GM12878 (cell line): ENCODE results near the gene SNED1. TPM values are rescaled to one million over a fixed set of nuclear protein-coding genes. Genes with fewer than 3 reads are reported as not detected.

Source experiments
- ATAC-seq: fragments of 200-7000 bp; cut with Tn5 transposase; 3 replicates; pipeline ENCODE4 v1.9.1; 2020; ENCODE audit warnings: mild to moderate bottlenecking, moderate library complexity
- BruUV-seq: library from RNA; stranded (reverse); fragments of 400-500 nt; replicated peaks from 2 replicates; lab custom pipeline; 2021; lab: Mats Ljungman, UMichigan
- CTCF ChIA-PET: fragments of 300-600 bp; sonication (Branson Sonifier 250); formaldehyde crosslinking; extraction: SDS; loops from one replicate; lab custom pipeline; 2021; ENCODE audit warnings: inconsistent platforms; lab: Yijun Ruan, JAX
- POLR2A ChIA-PET: fragments of 350-600 bp; formaldehyde crosslinking; extraction: SDS; loops from one replicate; lab custom pipeline; 2021; ENCODE audit warnings: inconsistent platforms; lab: Charles Lee
- RAD21 ChIA-PET: fragments of 300-600 bp; sonication (Branson Sonifier 250); formaldehyde crosslinking; loops from one replicate; lab custom pipeline; 2023; ENCODE audit warnings: antibody characterized with exemption; ENCODE audit not compliant: unreplicated experiment; lab: Charles Lee
- SMC1A ChIA-PET: fragments of 300-600 bp; sonication (Branson Sonifier 250); formaldehyde crosslinking; loops from one replicate; lab custom pipeline; 2023; ENCODE audit not compliant: unreplicated experiment, uncharacterized antibody; lab: Charles Lee
- DNase-seq: peaks from one replicate; pipeline ENCODE4 v3.0.0-alpha.2; 2011; ENCODE audit warnings: low read depth, low spot score
- FAIRE-seq: peaks from 3 replicates; lab custom pipeline; 2011; peaks lifted over from hg19 to GRCh38; lab: Jason Lieb, UNC
- H2AFZ ChIP-seq: 2 replicates; pipeline ENCODE4 v1.6.0; 2011; ENCODE audit warnings: low read depth, low read length, control low read depth; ENCODE audit not compliant: control insufficient read depth
- H3K27ac ChIP-seq: 2 replicates; pipeline ENCODE4 v1.5.1; 2011; ENCODE audit warnings: control low read depth; ENCODE audit not compliant: control insufficient read depth, insufficient read depth
- H3K27me3 ChIP-seq, 2 experiments: replicated peaks in 1 of 2; 2 replicates each; pipeline versions ENCODE4 v1.6.0 to v1.6.1; 2011; ENCODE audit warnings: low read length in 1 of 2; ENCODE audit not compliant: control insufficient read depth in 2 of 2, insufficient read depth in 2 of 2
- H3K36me3 ChIP-seq, 2 experiments: 2 replicates each; pipeline ENCODE4 v1.5.1; 2011; ENCODE audit warnings: low read length in 1 of 2; ENCODE audit not compliant: control insufficient read depth in 2 of 2, insufficient read depth in 2 of 2
- H3K4me1 ChIP-seq: 2 replicates; pipeline ENCODE4 v1.6.1; 2011; ENCODE audit warnings: mild to moderate bottlenecking, low read length, moderate library complexity, mixed read lengths; ENCODE audit not compliant: control insufficient read depth, insufficient read depth
- H3K4me2 ChIP-seq: 2 replicates; pipeline ENCODE4 v1.6.0; 2011; ENCODE audit warnings: control low read depth; ENCODE audit not compliant: control insufficient read depth, insufficient read depth
- H3K4me3 ChIP-seq: fragments of 200-600 bp; sonication (generic); 2 replicates; pipeline ENCODE4 v1.5.1; 2016
- H3K79me2 ChIP-seq: 2 replicates; pipeline ENCODE4 v1.6.0; 2011; ENCODE audit warnings: low read length; ENCODE audit not compliant: control insufficient read depth, insufficient read depth
- H3K9ac ChIP-seq: 2 replicates; pipeline ENCODE4 v1.8.0; 2011; ENCODE audit warnings: low read length, control low read depth, mixed read lengths; ENCODE audit not compliant: control insufficient read depth, insufficient read depth
- H3K9me3 ChIP-seq: replicated peaks from 3 replicates; pipeline ENCODE4 v1.5.1; 2011; ENCODE audit warnings: mild to moderate bottlenecking, low read length; ENCODE audit not compliant: control insufficient read depth, insufficient read depth
- H4K20me1 ChIP-seq: 2 replicates; pipeline ENCODE4 v1.6.0; 2011; ENCODE audit not compliant: control insufficient read depth, insufficient read depth
- BRCA1 ChIP-seq: IDR thresholded peaks from 2 replicates; pipeline ENCODE4 v1.6.1; 2011; ENCODE audit warnings: low read depth, low read length, improper control_type of control experiment
- CBX5 ChIP-seq: sonication (generic); IDR thresholded peaks from 2 replicates; pipeline ENCODE4 v1.6.1; 2016; ENCODE audit warnings: low read depth, moderate library complexity, mild to moderate bottlenecking, inconsistent platforms
- CHD1 ChIP-seq: IDR thresholded peaks from 2 replicates; pipeline ENCODE4 v1.6.1; 2012; ENCODE audit warnings: low read depth, low read length, improper control_type of control experiment
- CHD4 ChIP-seq: fragments of 200-600 bp; sonication (generic); IDR thresholded peaks from 2 replicates; pipeline ENCODE4 v1.6.1; 2016; ENCODE audit warnings: mild to moderate bottlenecking
- DPF2 ChIP-seq: fragments of 450-650 bp; IDR thresholded peaks from 2 replicates; pipeline ENCODE4 v1.6.1; 2017; ENCODE audit warnings: mild to moderate bottlenecking
- EP300 ChIP-seq, 2 experiments: fragments of 150-350 bp in 1 of 2; IDR thresholded peaks; 2 replicates each; pipeline ENCODE4 v1.6.1; 2011 to 2012; ENCODE audit warnings: low read depth in 2 of 2, low read length in 2 of 2, borderline replicate concordance in 1 of 2, improper control_type of control experiment in 1 of 2, inconsistent platforms in 1 of 2; ENCODE audit not compliant: control insufficient read depth in 1 of 2
- GATAD2B ChIP-seq: fragments of 450-650 bp; conservative IDR thresholded peaks from 2 replicates; pipeline ENCODE4 v1.6.1; 2017; ENCODE audit warnings: low read depth, mild to moderate bottlenecking, moderate library complexity
- NR2C2 ChIP-seq: IDR thresholded peaks from 2 replicates; pipeline ENCODE4 v1.6.1; 2011; ENCODE audit warnings: borderline replicate concordance, low read depth; ENCODE audit not compliant: control insufficient read depth, insufficient read length
- NRF1 ChIP-seq: conservative IDR thresholded peaks from 2 replicates; pipeline ENCODE4 v1.6.1; 2011; ENCODE audit warnings: mild to moderate bottlenecking, low read depth, low read length, improper control_type of control experiment
- POLR2AphosphoS2 ChIP-seq: IDR thresholded peaks from 2 replicates; pipeline ENCODE4 v1.6.1; 2011; ENCODE audit warnings: low read depth, mild to moderate bottlenecking, low read length, improper control_type of control experiment, moderate library complexity
- SKIL ChIP-seq: fragments of 450-650 bp; IDR thresholded peaks from 2 replicates; pipeline ENCODE4 v1.6.1; 2017; ENCODE audit warnings: mild to moderate bottlenecking, low read depth, inconsistent platforms; ENCODE audit not compliant: poor library complexity, severe bottlenecking
- SMAD5 ChIP-seq: IDR thresholded peaks from 2 replicates; pipeline ENCODE4 v1.6.1; 2016; ENCODE audit warnings: antibody characterized with exemption, low read depth
- SUPT20H ChIP-seq: IDR thresholded peaks from 2 replicates; pipeline ENCODE4 v1.6.1; 2011; ENCODE audit warnings: low read depth, mild to moderate bottlenecking, low read length, moderate library complexity, borderline replicate concordance; ENCODE audit not compliant: control insufficient read depth
- TCF3 ChIP-seq: IDR thresholded peaks from 2 replicates; pipeline ENCODE4 v1.6.1; 2012; ENCODE audit warnings: low read depth, mild to moderate bottlenecking, low read length, borderline replicate concordance; ENCODE audit not compliant: insufficient read depth
- USF2 ChIP-seq: IDR thresholded peaks from 2 replicates; pipeline ENCODE4 v1.6.1; 2011; ENCODE audit warnings: low read depth, low read length, improper control_type of control experiment, borderline replicate concordance
- ZNF384 ChIP-seq: IDR thresholded peaks from 2 replicates; pipeline ENCODE4 v1.6.1; 2012; ENCODE audit warnings: low read depth, mild to moderate bottlenecking, low read length, improper control_type of control experiment, borderline replicate concordance
- ZNF622 ChIP-seq: fragments of 450-650 bp; IDR thresholded peaks from 2 replicates; pipeline ENCODE4 v1.6.1; 2017; ENCODE audit warnings: mild to moderate bottlenecking, inconsistent platforms
- WGBS: methylation state at CpG from one replicate; pipeline ENCODE4 v1.1.6; 2016; ENCODE audit warnings: low lambda C conversion rate; ENCODE audit not compliant: insufficient replicate concordance, insufficient coverage; ENCODE audit errors: missing lambda C conversion rate; 5-methylcytosine and 5-hydroxymethylcytosine counted together
- in situ Hi-C: fragments of 300-500 bp; cut with MboI; formaldehyde crosslinking; loops from 9 replicates; pipeline ENCODE4 v1.14.3; 2018; ENCODE audit warnings: mixed read lengths
- intact Hi-C: fragments of 100-400 bp; cut with micrococcal nuclease; formaldehyde crosslinking; loops from one replicate; pipeline ENCODE4 v1.14.2; 2022; ENCODE audit not compliant: unreplicated experiment
- polyA plus RNA-seq, 11 experiments: library from polyadenylated mRNA; depleted of rRNA in 4 of 11; unstranded in 6 of 11; stranded (reverse) in 5 of 11; fragments of >200 nt; fragmentation: Nextera tagmentation in 4 of 11; fragmentation: Illumina TruSeq in 1 of 11; extraction: Ambion mirVana in 4 of 11; extraction: Trizol in 1 of 11; gene quantifications; 1 replicate in 1 of 11; 2 replicates in 10 of 11; pipeline versions ENCODE4 v1.2.1 to v1.2.3, GENCODE V29; 2011 to 2016; ENCODE audit warnings: inconsistent platforms in 2 of 11, missing spikeins in 2 of 11, low read depth in 1 of 11
- total RNA-seq, 4 experiments: library from RNA; depleted of rRNA in 3 of 4; stranded (reverse); fragments of >200 nt in 3 of 4; fragmentation: Illumina TruSeq in 1 of 4; extraction: Trizol in 1 of 4; gene quantifications; 2 replicates each; pipeline versions ENCODE4 v1.2.1 to v1.2.3, GENCODE V29; 2013 to 2021
- TF ChIP-seq, protein P1 (sequence below): fragments of 450-650 bp; IDR thresholded peaks from 2 replicates; pipeline ENCODE4 v1.6.1; 2017; ENCODE audit warnings: mild to moderate bottlenecking, moderate library complexity

Gene SNED1
- total and polyA plus RNA-seq, 10 of the 15 experiments (the other 5 are each of a cell fraction or from before 2014, with no cell fraction given): 0.05 to 8.4 (median 3.0) TPM

DNA sequence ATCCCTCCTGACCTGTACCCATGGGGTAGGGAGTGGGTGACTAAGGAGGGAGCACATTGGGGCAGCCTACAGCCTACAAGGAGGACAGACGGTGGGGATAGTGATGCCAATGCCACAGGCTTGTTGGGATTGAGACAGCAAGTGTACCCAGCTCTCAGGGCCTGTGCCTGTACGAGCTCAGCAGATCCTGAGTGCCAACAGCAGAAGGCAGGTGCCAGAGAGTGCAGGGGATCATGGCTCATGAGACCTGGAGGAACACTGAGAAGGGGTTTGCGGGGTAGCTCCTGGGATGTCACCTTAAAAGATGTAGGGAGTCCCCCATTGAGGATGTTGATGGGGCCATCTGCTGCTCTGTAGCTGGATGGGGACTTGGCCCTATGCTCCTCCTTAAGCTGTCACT is 10.3 kb upstream of the SNED1 start:
- ATAC-seq: no peak
- Histone ChIP-seq H3K4me2 (no peak overlapping the region), H3K4me1 (peaks cover 13% of the 10 kb centered on the region), H3K4me3 (no peak overlapping the region), H3K9me3 (no peaks in the 10 kb centered on the region), H4K20me1 (no peaks in the 10 kb centered on the region), H3K36me3 (no peaks in the 10 kb centered on the region), H3K27ac (no peak overlapping the region), H3K79me2 (no peaks in the 10 kb centered on the region), H3K9ac (no peak overlapping the region), H2AFZ (no peak overlapping the region), H3K27me3 (no peaks in the 10 kb centered on the region)
- WGBS: 60% methylated on average over 3 of the region's 3 CpGs
- ChIA-PET CTCF (interaction anchor here (0.6 to 0.9 kb wide), 2 partner anchors 17 to 137 kb away, joined by 3 read pairs; no protein-coding TSS in a partner anchor), RAD21 (no interaction called here), SMC1A (no interaction called here), POLR2A (no interaction called here)
- no peak for FAIRE-seq
- intact Hi-C loops (loop anchor here (2.0 kb wide), 1 partner anchor 73 kb away; no protein-coding TSS in a partner anchor), in situ Hi-C loops (no loop called here)
- BruUV-seq: no TSS peak
- DNase-seq: no peak
- TF ChIP-seq, protein P1, sequence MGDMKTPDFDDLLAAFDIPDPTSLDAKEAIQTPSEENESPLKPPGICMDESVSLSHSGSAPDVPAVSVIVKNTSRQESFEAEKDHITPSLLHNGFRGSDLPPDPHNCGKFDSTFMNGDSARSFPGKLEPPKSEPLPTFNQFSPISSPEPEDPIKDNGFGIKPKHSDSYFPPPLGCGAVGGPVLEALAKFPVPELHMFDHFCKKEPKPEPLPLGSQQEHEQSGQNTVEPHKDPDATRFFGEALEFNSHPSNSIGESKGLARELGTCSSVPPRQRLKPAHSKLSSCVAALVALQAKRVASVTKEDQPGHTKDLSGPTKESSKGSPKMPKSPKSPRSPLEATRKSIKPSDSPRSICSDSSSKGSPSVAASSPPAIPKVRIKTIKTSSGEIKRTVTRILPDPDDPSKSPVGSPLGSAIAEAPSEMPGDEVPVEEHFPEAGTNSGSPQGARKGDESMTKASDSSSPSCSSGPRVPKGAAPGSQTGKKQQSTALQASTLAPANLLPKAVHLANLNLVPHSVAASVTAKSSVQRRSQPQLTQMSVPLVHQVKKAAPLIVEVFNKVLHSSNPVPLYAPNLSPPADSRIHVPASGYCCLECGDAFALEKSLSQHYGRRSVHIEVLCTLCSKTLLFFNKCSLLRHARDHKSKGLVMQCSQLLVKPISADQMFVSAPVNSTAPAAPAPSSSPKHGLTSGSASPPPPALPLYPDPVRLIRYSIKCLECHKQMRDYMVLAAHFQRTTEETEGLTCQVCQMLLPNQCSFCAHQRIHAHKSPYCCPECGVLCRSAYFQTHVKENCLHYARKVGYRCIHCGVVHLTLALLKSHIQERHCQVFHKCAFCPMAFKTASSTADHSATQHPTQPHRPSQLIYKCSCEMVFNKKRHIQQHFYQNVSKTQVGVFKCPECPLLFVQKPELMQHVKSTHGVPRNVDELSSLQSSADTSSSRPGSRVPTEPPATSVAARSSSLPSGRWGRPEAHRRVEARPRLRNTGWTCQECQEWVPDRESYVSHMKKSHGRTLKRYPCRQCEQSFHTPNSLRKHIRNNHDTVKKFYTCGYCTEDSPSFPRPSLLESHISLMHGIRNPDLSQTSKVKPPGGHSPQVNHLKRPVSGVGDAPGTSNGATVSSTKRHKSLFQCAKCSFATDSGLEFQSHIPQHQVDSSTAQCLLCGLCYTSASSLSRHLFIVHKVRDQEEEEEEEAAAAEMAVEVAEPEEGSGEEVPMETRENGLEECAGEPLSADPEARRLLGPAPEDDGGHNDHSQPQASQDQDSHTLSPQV: no peak
- TF ChIP-seq CHD1: no peak
- no peak for TF ChIP-seq EP300 (IDR thresholded peaks at IDR 0.05; ENCODE audit: borderline replicate concordance in 1 of 2, control insufficient read depth in 1 of 2, low read depth in 2 of 2, low read length in 2 of 2)
- TF ChIP-seq SMAD5: no peak
- no peak for TF ChIP-seq SKIL
- TF ChIP-seq POLR2AphosphoS2: no peak
- no peak for TF ChIP-seq ZNF384
- TF ChIP-seq CBX5: no peak
- no peak for TF ChIP-seq CHD4
- TF ChIP-seq SUPT20H: no peak
- TF ChIP-seq USF2: no peak
- TF ChIP-seq TCF3: no peak
- TF ChIP-seq DPF2: no peak
- no peak for TF ChIP-seq BRCA1
- TF ChIP-seq NRF1: no peak
- TF ChIP-seq GATAD2B: no peak
- no peak for TF ChIP-seq NR2C2
- TF ChIP-seq ZNF622: no peak
